Kidney (tissue), 14 donors: ENCODE measurements around the gene IGFBP6. TPM values are rescaled to one million over a fixed set of nuclear protein-coding genes. Genes with fewer than 3 reads are reported as not detected.

Source experiments
- DNase-seq, 5 donors: peaks; one replicate each; pipeline ENCODE4 v3.0.0-alpha.2; 2013 to 2020
- FAIRE-seq: peaks from 2 replicates; lab custom pipeline; 2012; peaks lifted over from hg19 to GRCh38; lab: Jason Lieb, UNC
- H3K27ac ChIP-seq, 2 donors: one replicate each; pipeline ENCODE4 v1.7.0; 2013; ENCODE audit warnings: low read depth in 2 of 2, low read length in 2 of 2, inconsistent platforms in 1 of 2
- H3K27me3 ChIP-seq: one replicate; pipeline ENCODE4 v1.7.1; 2013; ENCODE audit warnings: low read length, inconsistent platforms; ENCODE audit not compliant: control insufficient read depth, insufficient read depth
- H3K36me3 ChIP-seq, 3 donors: one replicate each; pipeline versions ENCODE4 v1.7.0 to v1.7.1; 2013; ENCODE audit warnings: low read length in 3 of 3, control low read depth in 1 of 3, inconsistent platforms in 1 of 3; ENCODE audit not compliant: insufficient read depth in 3 of 3, control insufficient read depth in 2 of 3
- H3K4me1 ChIP-seq, 3 donors: one replicate each; pipeline versions ENCODE4 v1.7.0 to v1.7.1; 2013; ENCODE audit warnings: low read length in 3 of 3, inconsistent platforms in 1 of 3, low read depth in 1 of 3; ENCODE audit not compliant: control insufficient read depth in 2 of 3, insufficient read depth in 2 of 3
- H3K4me3 ChIP-seq, 3 donors: one replicate each; pipeline versions ENCODE4 v1.7.0 to v1.8.1; 2013; ENCODE audit warnings: low read length in 3 of 3, control low read depth in 1 of 3, inconsistent platforms in 1 of 3
- H3K9ac ChIP-seq, 3 donors: one replicate each; pipeline versions ENCODE4 v1.7.0 to v1.7.1; 2013; ENCODE audit warnings: low read length in 3 of 3, control low read depth in 1 of 3, inconsistent platforms in 1 of 3
- H3K9me3 ChIP-seq, 3 donors: one replicate each; pipeline versions ENCODE4 v1.7.0 to v1.7.1; 2013; ENCODE audit warnings: low read length in 3 of 3, control low read depth in 1 of 3, inconsistent platforms in 1 of 3; ENCODE audit not compliant: control insufficient read depth in 2 of 3, insufficient read depth in 1 of 3
- CTCF ChIP-seq: IDR thresholded peaks from 3 replicates; pipeline ENCODE4 v1.5.1; 2012; ENCODE audit warnings: mild to moderate bottlenecking, moderate library complexity, borderline replicate concordance; ENCODE audit not compliant: insufficient read depth; ENCODE audit errors: extremely low read depth
- intact Hi-C: fragments of 100-400 bp; cut with DNase I; formaldehyde crosslinking; loops from one replicate; pipeline ENCODE4 v1.11.1; 2022
- polyA plus RNA-seq: library from polyadenylated mRNA; stranded (reverse); fragments of 350-450 nt; fragmentation: Illumina TruSeq; extraction: RNeasy Lipid Tissue Mini Kit (QIAGEN cat#74804); gene quantifications from one replicate; pipeline ENCODE4 v1.2.3, GENCODE V29; 2014; ENCODE audit warnings: low read depth, low replicate concordance; ENCODE audit not compliant: insufficient read depth
- total RNA-seq: library from RNA; stranded (reverse); fragmentation: NEBNext Ultra II Directional; extraction: Animal tissue kit (Norgen Biotek cat#: 25700); gene quantifications from one replicate; pipeline ENCODE4 v1.2.1, GENCODE V29; 2021
- donor health status: control.
- donor health status: control.
- donor health status: control.
- donor health status: control.
- donor health status: control.
- donor health status: DM: yes; HTN: yes; CAD: no.
- donor health status: Normal renal cell carcinoma (clear cell type).

Gene IGFBP6
- total and polyA plus RNA-seq, 2 donors from 2014 or later, result 57.3 to 203 TPM

- intact Hi-C loops, result loop anchor here (10.0 kb wide), 1 partner anchor 129 kb away; no protein-coding TSS in a partner anchor
- peak in 2 of 5 donors; percentile 54 to 74 for DNase-seq
- Histone ChIP-seq H3K4me1 (peaks cover 0 to 42% (median 9%) of the 10 kb centered on the region in 3 donors), H3K9me3 (no peaks in the 10 kb centered on the region), H3K27me3 (no peaks in the 10 kb centered on the region), H3K27ac (peak overlapping the region; percentile 48 to 51), H3K36me3 (peaks cover 0 to 31% (median 12%) of the 10 kb centered on the region in 3 donors), H3K9ac (peak overlapping the region in 1 of 3 donors; percentile 2), H3K4me3 (no peak overlapping the region)
- FAIRE-seq, result no peak
- TF ChIP-seq CTCF, result no peak
Observed at GRCh38 chr12:53065470-53065869, 32.0 kb upstream of the IGFBP6 start.

- intact Hi-C loops, result loop anchor here (10.0 kb wide), 1 partner anchor 129 kb away; no protein-coding TSS in a partner anchor
- Histone ChIP-seq H3K9ac (peak overlapping the region in 1 of 3 donors; percentile 2), H3K4me1 (peaks cover 0 to 37% (median 5%) of the 10 kb centered on the region in 3 donors), H3K9me3 (no peaks in the 10 kb centered on the region), H3K4me3 (no peak overlapping the region), H3K27me3 (no peaks in the 10 kb centered on the region), H3K27ac (peak overlapping the region; percentile 48 to 51), H3K36me3 (peaks cover 0 to 28% (median 12%) of the 10 kb centered on the region in 3 donors)
- FAIRE-seq (no peak), DNase-seq (peak; percentile 80 to 92 (median 86))
- TF ChIP-seq CTCF, result peak; percentile 90
Observed at GRCh38 chr12:53065975-53066931, 31.2 kb upstream of the IGFBP6 start.

- Histone ChIP-seq H3K36me3 (peaks cover 0 to 19% (median 12%) of the 10 kb centered on the region in 3 donors), H3K9ac (no peak overlapping the region), H3K27me3 (no peaks in the 10 kb centered on the region), H3K9me3 (no peaks in the 10 kb centered on the region), H3K27ac (peak overlapping the region in 1 of 2 donors; percentile 24), H3K4me1 (peaks cover 0 to 31% (median 0%) of the 10 kb centered on the region in 3 donors), H3K4me3 (no peak overlapping the region)
- no peak for TF ChIP-seq CTCF
- DNase-seq (peak in 1 of 5 donors; percentile 59), FAIRE-seq (no peak)
- intact Hi-C loops, result loop anchor here (10.0 kb wide), 1 partner anchor 127 kb away; no protein-coding TSS in a partner anchor
Observed at GRCh38 chr12:53067074-53067992, 30.1 kb upstream of the IGFBP6 start.
